ENCODE results near the gene MRPL14.
"Not testable (repeated sequence)": the region's sequence is repeated elsewhere in the genome, so short reads cannot be mapped to it uniquely, and the experiment has no call there.

MRPL14 gene

DNA sequence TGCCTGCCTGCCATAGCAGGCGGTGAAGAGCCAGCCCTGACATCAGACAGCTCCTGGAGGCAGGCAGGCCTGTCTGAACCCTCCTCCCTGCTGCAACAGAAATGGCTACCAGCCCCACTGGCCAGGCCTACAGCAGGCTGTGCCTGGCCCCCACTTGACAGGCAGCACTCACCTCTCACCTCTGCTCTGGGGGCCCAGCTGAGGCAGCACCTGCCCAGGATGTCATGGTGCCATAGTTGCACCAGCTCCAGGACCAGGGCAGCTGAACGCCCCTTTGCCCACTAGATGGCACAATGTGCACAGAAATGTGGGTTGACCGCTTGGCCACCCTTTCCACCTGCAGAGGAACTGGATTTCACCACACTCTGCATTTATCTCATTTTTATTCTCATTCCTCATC is 30.6 kb downstream of the MRPL14 start:
- DNase-seq = peak; percentile 51

DNA sequence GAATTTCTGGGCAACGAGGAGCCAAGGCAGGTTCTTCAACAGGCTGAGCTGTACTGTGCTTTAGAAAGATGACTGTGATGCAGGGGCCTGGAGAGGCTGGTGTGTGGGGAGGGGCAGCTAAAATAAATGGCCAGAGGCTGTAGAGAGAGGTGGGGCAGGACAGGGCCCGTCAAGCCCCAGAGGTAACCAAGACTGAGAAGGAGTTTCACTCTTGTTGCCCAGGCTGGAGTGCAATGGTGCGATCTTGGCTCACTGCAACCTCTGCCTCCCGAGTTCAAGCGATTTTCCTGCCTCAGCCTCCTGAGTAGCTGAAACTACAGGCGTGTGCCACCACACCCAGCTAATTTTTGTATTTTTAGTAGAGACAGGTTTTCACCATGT is 32.0 kb downstream of the MRPL14 start:
- not testable (repeated sequence) for DNase-seq

DNA sequence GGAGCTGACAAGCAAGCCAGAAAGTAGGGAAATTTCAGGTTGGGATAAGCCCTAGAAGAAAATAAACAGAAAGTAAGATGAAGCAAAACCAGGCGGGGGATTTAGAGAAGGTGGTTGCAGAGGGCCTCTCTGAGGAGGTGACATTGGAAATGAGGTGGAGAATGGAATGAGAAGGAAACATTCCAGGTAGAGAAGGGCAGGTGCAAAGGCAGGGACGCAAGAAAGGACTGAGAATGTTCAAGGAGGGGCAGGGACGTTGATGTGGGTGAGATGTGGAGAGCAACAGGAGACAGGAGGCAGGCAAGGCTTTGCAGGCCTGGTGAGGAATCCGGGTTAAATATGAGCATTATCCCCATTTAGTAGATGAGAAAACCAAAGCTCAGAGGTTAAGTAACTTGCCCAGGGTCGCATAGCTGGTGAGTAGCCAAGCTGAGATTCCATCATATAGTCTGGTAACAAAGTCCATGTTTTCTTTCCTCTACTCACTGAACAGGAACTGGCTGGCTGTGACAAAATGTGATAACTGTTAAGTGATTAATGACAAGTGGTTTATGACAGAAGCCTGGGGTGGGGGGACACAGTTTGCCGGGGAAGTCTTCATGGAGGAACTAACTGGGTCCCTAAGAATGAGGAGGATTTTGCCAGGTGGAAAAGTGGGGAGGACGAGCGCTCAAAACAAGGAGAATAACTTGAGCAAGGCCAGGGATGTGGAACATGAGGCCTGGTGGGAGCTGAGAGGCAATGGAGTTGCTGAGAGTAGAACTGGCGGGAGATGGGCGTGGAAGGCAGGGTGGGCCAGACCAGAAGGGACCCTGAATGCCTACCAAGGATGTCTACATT is 32.6 kb downstream of the MRPL14 start:
- DNase-seq = no peak

DNA sequence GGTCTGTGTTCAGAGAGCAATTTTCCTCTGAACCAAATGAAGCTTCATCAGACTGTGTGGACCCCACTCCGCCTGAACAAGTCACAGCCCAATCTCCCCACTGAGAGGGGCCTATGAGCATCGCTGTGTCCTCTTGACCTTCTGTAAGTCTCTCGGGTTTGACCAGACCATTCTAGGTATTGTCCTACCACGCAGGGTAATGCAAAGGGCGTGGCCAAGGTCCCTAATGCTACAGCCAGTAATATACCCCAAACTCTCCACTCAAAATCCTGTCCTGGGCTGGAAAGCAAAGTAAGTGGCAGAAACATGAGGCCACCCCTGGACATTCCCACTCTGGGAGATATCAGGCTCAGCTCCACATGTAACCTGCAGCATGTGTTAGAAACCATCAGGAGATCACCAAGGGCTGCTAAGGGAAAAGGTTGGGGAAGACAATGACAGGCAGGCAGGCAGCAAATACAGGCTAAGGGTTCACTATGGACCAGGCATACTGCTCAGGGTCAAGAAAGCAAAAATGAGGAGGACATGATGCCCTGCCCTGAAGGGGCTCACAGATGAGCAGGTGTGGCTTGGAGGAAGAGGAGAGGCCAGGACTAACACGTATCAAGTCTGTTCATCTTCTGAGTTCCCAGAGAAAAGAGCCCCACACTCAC is 33.4 kb downstream of the MRPL14 start:
- no peak for DNase-seq

DNA sequence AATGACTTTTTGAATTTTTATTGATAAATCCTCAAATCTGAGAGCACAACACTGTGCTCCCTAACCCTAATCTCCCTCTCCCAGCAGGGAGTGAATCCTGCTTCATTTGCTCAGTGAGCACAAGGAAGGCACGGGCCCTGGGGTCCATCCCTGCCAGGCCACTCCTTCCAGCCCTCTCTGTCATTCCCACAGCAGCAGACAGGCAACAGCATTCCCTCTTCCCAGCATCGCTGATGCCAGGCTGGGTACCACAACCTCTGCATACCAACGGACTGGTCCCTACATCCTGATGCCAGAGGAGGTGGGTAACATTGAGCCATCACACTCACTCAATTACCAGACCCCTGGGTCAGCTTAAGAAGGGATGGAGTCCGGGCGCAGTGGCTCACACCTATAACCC is 34.2 kb downstream of the MRPL14 start:
- no peak for DNase-seq

DNA sequence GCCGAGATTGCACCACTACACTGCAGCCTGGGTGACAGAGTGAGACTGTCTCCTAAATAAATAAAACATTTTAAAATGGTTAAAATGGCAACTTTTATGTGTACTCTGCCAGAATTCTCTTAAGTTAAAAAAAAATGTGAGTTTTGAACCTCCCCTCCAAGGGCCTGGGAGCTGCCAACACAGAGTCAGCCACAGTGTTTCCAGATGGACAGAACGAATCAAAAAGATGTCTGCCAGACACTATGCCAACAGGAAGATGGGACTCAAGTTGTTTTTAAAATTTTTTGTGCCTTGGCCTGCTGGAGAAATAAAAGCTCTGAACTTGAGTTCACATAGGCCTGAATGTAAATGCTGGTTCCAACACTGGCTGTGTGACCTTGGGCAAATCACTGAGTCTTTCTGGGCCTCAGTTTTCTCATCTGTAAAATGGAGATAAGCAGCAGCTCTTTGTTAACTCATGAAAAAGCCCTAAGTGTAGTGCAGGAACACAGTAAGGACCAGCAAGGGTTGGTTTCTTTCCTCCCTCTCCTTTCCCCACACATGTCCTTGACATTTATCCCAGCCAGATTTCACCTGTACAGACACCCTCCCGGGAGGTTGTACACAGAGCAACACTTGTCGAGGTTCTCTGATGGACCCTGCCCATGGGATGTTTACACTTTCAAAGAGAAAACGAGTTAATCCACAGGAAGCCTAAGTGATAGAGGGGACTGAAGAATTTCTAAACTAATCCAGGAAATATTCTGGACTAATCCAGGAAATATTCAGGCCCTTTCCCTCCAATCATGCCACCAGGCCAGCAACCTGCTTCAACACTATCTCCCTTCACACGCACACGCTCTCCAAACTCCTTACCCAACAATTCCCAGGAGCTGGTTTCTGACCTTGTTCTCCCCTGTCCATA is 35.0 kb downstream of the MRPL14 start:
- no peak for DNase-seq

- not testable (repeated sequence) for DNase-seq
Observed at GRCh38 chr6:44091356-44091755, 35.9 kb downstream of the MRPL14 start.

- no peak for DNase-seq
Observed at GRCh38 chr6:44090465-44090864, 36.8 kb downstream of the MRPL14 start.

DNA sequence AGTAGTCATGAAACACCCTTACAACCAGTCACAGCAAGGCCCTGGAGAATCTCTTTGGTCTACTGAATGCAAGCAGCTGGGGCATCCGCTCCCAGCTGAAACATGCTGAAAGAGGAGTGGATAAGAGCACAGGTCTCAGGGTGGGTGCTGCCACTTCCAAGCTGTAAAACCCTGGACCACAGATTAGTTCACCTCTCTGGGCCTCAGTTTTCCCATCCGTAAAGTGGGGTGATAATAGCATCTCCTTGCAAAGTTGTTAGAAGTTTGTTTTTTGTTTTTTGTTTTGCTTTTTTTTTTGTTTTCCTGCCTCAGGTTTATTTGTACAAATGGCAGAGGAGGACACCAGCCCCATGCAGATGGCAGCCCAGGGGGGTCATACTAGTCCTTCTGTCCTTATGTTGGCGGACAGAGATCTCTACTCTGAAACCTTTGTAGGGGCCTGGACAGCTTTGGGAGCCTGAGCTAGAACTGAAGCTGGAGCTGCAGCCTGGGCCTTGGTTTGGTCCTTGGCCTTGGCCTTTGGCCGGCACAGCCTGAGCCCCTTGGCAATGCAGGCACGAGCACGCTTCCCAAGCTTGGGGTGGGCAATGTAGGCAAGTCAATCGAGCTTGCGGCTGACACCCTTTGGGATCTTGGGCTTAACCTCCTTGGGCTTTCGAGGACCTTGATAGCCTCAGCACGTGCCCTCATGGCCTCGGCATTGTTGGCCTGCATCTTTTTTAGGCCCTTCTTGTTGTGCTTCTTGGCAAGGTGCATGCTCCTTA is 38.2 kb downstream of the MRPL14 start:
- DNase-seq = no peak

DNA sequence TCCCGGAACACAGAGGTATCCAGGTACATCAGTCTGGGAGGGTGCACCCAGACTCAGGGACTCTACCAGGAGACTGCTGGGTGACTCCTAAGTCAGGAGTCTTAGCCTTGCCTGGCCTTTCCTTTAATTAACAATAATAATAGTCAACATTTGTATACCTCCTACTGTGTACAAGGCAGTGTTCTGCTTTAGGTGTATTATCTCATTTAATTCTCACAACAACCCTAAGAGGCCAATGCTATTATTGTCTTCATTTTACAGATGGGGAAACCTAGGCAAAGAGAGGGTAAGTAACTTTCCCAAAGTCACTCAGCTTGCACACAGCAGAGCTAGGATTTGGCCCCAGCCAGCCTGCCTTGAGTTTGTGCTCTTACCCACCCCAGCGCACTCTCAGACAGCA is 39.6 kb downstream of the MRPL14 start:
- no peak for DNase-seq

DNA sequence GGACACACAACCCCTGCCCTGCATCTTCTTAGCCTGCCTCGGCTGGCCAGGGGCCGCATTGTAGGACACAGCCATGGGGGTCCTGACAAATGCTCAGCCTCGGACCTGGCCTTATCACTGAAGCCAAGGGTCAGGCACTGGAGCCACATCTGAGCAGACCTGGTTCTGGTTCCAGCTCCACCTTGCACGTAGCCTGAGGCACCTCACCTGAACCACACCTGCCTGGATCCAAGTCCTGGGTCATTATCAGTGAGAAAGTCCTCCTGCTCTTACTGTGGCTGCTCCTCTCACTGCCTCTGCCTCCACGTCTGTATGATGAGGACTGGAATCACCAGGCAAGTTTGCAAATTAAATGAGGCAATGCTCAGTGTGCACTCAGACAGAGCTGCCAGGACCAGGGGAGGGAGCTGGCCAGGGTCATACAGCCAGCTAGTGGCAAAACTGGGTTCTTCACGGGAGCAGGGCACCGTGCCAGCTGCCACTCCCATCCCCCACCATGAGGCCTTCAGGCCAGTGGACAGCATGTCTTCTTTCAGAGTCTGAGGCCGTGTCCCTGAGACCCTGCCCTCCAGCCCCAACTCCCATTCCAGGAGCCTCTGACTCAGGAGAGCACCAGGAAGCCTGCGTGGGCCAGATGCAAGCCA is 40.2 kb downstream of the MRPL14 start:
- DNase-seq = no peak

DNA sequence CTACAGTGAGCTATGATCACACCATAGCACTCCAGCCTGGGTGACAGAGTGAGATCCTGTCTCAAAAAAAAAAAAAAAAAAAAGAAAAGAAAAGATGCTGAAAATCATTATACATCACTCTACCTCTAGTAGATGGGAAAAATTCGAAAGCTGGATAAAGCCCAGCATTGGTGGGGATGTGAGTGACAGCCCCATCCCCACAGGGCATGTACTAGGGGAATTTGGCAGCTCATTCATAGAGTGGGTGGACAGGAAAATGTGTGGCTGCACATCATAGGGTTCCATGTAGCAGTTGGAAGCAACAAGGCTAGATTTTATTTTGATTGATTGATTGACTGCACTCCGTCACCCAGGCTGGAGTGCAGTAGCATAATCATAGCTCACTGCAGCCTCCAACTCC is 42.0 kb downstream of the MRPL14 start:
- no peak for DNase-seq

DNA sequence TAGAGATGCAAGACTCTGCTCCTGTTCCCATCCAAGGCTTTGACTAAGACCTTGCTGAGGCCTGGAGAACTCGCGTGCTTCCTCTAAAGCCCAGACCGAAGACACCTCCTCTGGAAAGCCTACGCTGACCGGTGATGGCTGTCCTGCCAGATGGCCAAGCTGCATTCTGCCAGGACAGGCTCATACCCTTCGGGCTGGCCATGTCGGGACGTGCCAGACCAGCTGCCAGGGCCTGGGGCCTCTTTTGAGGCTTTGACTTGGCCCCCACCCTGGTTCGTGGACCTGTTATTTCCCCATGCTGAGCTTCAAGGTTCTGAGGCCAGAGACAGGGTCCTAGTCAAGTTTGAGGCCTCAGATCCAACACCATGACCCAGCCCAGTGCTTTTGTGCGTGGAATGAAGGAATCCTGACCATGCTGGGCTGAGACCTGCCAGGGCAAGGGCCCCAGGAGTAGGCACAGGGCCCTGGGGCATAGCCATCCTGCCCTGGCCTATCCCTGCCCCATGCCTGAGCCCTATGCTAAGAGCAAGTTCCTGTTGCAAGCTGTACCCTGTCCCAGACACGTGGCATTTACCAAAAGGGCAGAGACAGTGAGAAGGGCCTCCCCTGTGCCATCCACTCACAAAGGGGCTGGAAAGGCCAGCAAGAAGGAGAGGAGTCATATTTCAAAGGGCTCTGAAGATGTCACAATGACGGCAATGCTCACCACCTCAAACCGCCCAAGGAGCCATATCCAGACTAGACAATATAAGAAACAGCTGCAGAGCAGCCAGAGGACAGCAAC is 42.8 kb downstream of the MRPL14 start:
- DNase-seq = no peak

- no peak for DNase-seq
Observed at GRCh38 chr6:44082872-44083321, 44.4 kb downstream of the MRPL14 start.

GRCh38 chr6:44081753-44082152 is 45.5 kb downstream of the MRPL14 start:
- DNase-seq = no peak

DNA sequence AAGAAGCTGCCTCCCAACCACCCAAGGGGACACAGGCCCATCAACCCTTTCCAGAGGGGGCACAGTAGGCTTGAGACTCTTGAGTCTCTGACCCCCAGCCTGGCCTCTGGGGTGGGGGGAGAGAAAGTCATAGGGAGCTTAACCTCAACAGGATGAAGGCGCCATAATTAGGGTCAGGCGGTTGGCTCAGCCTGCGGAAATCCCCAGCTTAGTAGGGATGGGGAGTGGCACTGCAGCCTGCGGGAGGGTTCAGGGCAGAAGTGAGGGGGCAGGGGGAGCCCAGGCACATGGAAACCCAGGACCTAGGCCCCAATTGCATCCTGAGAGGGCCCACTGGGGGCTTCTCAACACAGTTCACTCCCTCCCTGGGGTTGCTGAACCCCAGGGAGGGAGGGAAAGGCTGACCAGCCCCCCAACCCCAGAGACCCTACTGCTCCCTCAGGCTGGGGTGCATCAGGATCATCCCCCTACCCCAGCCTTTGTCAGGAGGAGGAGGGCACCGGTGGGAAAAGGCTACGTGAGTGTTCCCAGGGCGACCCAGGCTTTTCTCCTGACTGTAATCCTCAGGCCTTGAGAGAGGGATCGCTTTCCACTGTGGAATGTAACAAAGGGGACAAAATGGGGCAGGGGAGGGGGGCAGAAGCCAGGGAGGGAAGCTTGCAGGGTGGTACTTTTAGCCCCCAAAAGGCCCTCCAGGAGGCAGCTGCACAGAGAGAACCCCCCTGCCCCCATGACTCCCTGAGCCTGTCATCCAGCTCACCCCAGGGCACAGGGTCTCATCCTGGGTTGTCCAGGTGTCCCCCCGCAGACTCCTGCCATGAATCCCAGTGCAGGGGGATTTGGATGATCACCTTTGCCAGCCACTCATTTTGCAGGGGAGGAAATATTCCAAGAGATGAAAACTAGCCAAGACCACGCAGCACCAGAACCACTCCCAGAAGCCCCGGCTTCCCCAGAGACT is 46.4 kb downstream of the MRPL14 start:
- DNase-seq = no peak

DNA sequence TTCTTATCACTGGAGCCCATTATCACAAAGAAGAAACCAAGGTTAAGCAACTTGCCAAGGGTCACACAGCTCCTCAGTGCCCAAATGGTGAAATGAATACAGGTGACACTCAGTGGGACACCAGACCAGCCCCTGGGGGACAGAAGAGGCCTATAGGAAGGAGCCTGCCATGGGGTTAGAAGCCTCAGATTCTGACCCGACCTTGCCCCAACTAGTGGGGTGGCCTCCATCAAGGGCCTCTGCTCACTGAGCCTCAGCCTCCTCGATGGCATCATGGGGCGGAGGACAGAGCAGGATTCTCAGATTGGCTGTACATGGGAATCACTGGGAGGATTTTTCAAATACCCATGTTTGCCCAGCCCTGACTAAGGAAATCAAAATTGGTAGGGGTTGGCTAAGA is 47.6 kb downstream of the MRPL14 start:
- no peak for DNase-seq

- no peak for DNase-seq
Observed at GRCh38 chr6:44078827-44079671, 48.2 kb downstream of the MRPL14 start.

GRCh38 chr6:44078219-44078826 is 48.9 kb downstream of the MRPL14 start:
- DNase-seq = no peak
